Thymus (tissue), 11 donors: Measurements from ENCODE around the gene ADAMTSL1. TPM values are rescaled to one million over a fixed set of nuclear protein-coding genes. Genes with fewer than 3 reads are reported as not detected.

Experiments used
- DNase-seq, 9 donors: peaks; one replicate each; pipeline ENCODE4 v3.0.0-alpha.2; 2013; ENCODE audit warnings: low spot score in 9 of 9, low read depth in 6 of 9, missing footprints in 1 of 9
- H3K27ac ChIP-seq, 2 donors: one replicate each; pipeline ENCODE4 v1.5.1; 2013; ENCODE audit warnings: control low read depth in 1 of 2, low read depth in 1 of 2, low read length in 1 of 2, mild to moderate bottlenecking in 1 of 2, moderate library complexity in 1 of 2
- H3K27me3 ChIP-seq, 2 donors: one replicate each; pipeline ENCODE4 v1.5.1; 2013; ENCODE audit warnings: low read length in 1 of 2; ENCODE audit not compliant: control insufficient read depth in 2 of 2, insufficient read depth in 1 of 2
- H3K36me3 ChIP-seq, 2 donors: one replicate each; pipeline ENCODE4 v1.5.1; 2013; ENCODE audit warnings: low read length in 1 of 2, mild to moderate bottlenecking in 1 of 2, moderate library complexity in 1 of 2; ENCODE audit not compliant: control insufficient read depth in 2 of 2, insufficient read depth in 2 of 2
- H3K4me1 ChIP-seq, 2 donors: one replicate each; pipeline ENCODE4 v1.5.1; 2013; ENCODE audit warnings: low read length in 2 of 2; ENCODE audit not compliant: control insufficient read depth in 2 of 2, insufficient read depth in 2 of 2
- H3K4me3 ChIP-seq, 2 donors: one replicate each; pipeline ENCODE4 v1.5.1; 2013; ENCODE audit warnings: low read length in 2 of 2, control low read depth in 1 of 2, mild to moderate bottlenecking in 1 of 2
- H3K9me3 ChIP-seq, 2 donors: one replicate each; pipeline ENCODE4 v1.5.1; 2013; ENCODE audit warnings: low read length in 1 of 2, mild to moderate bottlenecking in 1 of 2; ENCODE audit not compliant: control insufficient read depth in 2 of 2, insufficient read depth in 1 of 2
- WGBS: extraction: QIAGEN DNeasy Blood & Tissue Kit; methylation state at CpG from one replicate; pipeline ENCODE4 v1.1.7; 2013; 5-methylcytosine and 5-hydroxymethylcytosine counted together
- polyA plus RNA-seq: library from polyadenylated mRNA; stranded (reverse); fragments of 200-250 nt; gene quantifications from one replicate; pipeline ENCODE4 v1.2.3, GENCODE V29; 2013
- total RNA-seq: library from RNA; stranded (reverse); fragments of 120-200 nt; gene quantifications from one replicate; pipeline ENCODE4 v1.2.4, GENCODE V29; 2013
- donor health status: healthy.

ADAMTSL1 gene
- total and polyA plus RNA-seq, 2 donors: 0.34 to 2.3 TPM

- no peak for DNase-seq
- no peak overlapping the region for H3K27ac ChIP-seq
- no peaks in the 10 kb centered on the region for H3K36me3 ChIP-seq
- 82% methylated on average over 6 of the region's 6 CpGs for WGBS
- H3K4me3 ChIP-seq: no peak overlapping the region
- no peaks in the 10 kb centered on the region for H3K27me3 ChIP-seq
- no peaks in the 10 kb centered on the region for H3K9me3 ChIP-seq
- no peaks in the 10 kb centered on the region for H3K4me1 ChIP-seq
Measured at GRCh38 chr9:18682907-18683306, 209.0 kb downstream of the ADAMTSL1 start.

GRCh38 chr9:18683312-18683711, 209.4 kb downstream of the ADAMTSL1 start:
- 96% methylated on average over 12 of the region's 12 CpGs for WGBS
- Histone ChIP-seq H3K4me1 (no peaks in the 10 kb centered on the region), H3K4me3 (no peak overlapping the region), H3K9me3 (no peaks in the 10 kb centered on the region), H3K27ac (no peak overlapping the region), H3K36me3 (no peaks in the 10 kb centered on the region), H3K27me3 (no peaks in the 10 kb centered on the region)
- DNase-seq: no peak

GRCh38 chr9:18683851-18684250, 209.9 kb downstream of the ADAMTSL1 start:
- Histone ChIP-seq H3K36me3 (no peaks in the 10 kb centered on the region), H3K9me3 (no peaks in the 10 kb centered on the region), H3K27me3 (no peaks in the 10 kb centered on the region), H3K4me3 (no peak overlapping the region), H3K4me1 (no peaks in the 10 kb centered on the region), H3K27ac (no peak overlapping the region)
- no peak for DNase-seq
- 92% methylated on average over 1 of the region's 1 CpG for WGBS

- 91% methylated on average over 5 of the region's 5 CpGs for WGBS
- H3K27ac ChIP-seq: no peak overlapping the region
- DNase-seq: no peak
- no peaks in the 10 kb centered on the region for H3K4me1 ChIP-seq
- H3K27me3 ChIP-seq: no peaks in the 10 kb centered on the region
- H3K36me3 ChIP-seq: no peaks in the 10 kb centered on the region
- no peak overlapping the region for H3K4me3 ChIP-seq
- H3K9me3 ChIP-seq: no peaks in the 10 kb centered on the region
Measured at GRCh38 chr9:18684593-18685317, 210.8 kb downstream of the ADAMTSL1 start.

GRCh38 chr9:18688581-18689565, 214.9 kb downstream of the ADAMTSL1 start:
- Histone ChIP-seq H3K36me3 (no peaks in the 10 kb centered on the region), H3K4me1 (no peaks in the 10 kb centered on the region), H3K27ac (no peak overlapping the region), H3K27me3 (no peaks in the 10 kb centered on the region), H3K9me3 (no peaks in the 10 kb centered on the region), H3K4me3 (no peak overlapping the region)
- WGBS: 90% methylated on average over 6 of the region's 6 CpGs
- DNase-seq: no peak

- no peaks in the 10 kb centered on the region for H3K36me3 ChIP-seq
- no peak overlapping the region for H3K27ac ChIP-seq
- H3K4me3 ChIP-seq: no peak overlapping the region
- DNase-seq: no peak
- no peaks in the 10 kb centered on the region for H3K27me3 ChIP-seq
- H3K9me3 ChIP-seq: peaks cover 0 to 5% of the 10 kb centered on the region in 2 donors
- H3K4me1 ChIP-seq: no peaks in the 10 kb centered on the region
Measured at GRCh38 chr9:18689921-18690320, 216.0 kb downstream of the ADAMTSL1 start.

GRCh38 chr9:18692268-18692667, 218.3 kb downstream of the ADAMTSL1 start:
- whole genome bisulfite sequencing: 83% methylated on average over 5 of the region's 5 CpGs
- Histone ChIP-seq H3K27me3 (no peaks in the 10 kb centered on the region), H3K4me1 (no peaks in the 10 kb centered on the region), H3K36me3 (no peaks in the 10 kb centered on the region), H3K4me3 (no peak overlapping the region), H3K27ac (no peak overlapping the region), H3K9me3 (peaks cover 0 to 6% of the 10 kb centered on the region in 2 donors)
- DNase-seq: no peak

GRCh38 chr9:18692962-18693361, 219.0 kb downstream of the ADAMTSL1 start:
- Histone ChIP-seq H3K4me1 (no peaks in the 10 kb centered on the region), H3K9me3 (peaks cover 0 to 6% of the 10 kb centered on the region in 2 donors), H3K4me3 (no peak overlapping the region), H3K27ac (no peak overlapping the region), H3K27me3 (no peaks in the 10 kb centered on the region), H3K36me3 (no peaks in the 10 kb centered on the region)
- no peak for DNase-seq
- WGBS: 92% methylated on average over 3 of the region's 3 CpGs

- Histone ChIP-seq H3K4me1 (no peaks in the 10 kb centered on the region), H3K4me3 (no peak overlapping the region), H3K36me3 (no peaks in the 10 kb centered on the region), H3K27ac (no peak overlapping the region), H3K9me3 (peaks cover 0 to 6% of the 10 kb centered on the region in 2 donors), H3K27me3 (no peaks in the 10 kb centered on the region)
- DNase-seq: no peak
Measured at GRCh38 chr9:18694959-18695668, 221.2 kb downstream of the ADAMTSL1 start.
